Sigmoid colon (tissue), 7 donors: ENCODE measurements around the gene GTPBP3. TPM values are rescaled to one million over a fixed set of nuclear protein-coding genes. Genes with fewer than 3 reads are reported as not detected.

Source experiments
- DNase-seq: peaks from one replicate; pipeline ENCODE4 v3.0.0-alpha.2; 2019
- H3K27ac ChIP-seq, 4 donors: fragments of 200-600 bp; sonication (generic); one replicate each; pipeline ENCODE4 v1.5.1; 2016 to 2019; ENCODE audit warnings: mild to moderate bottlenecking in 1 of 4
- H3K27me3 ChIP-seq, 3 donors: fragments of 200-600 bp; sonication (generic); one replicate each; pipeline ENCODE4 v1.5.1; 2019; ENCODE audit warnings: mild to moderate bottlenecking in 1 of 3
- H3K36me3 ChIP-seq, 4 donors: fragments of 200-600 bp; sonication (generic); one replicate each; pipeline ENCODE4 v1.5.1; 2016 to 2019
- H3K4me1 ChIP-seq, 4 donors: fragments of 200-600 bp; sonication (generic); one replicate each; pipeline ENCODE4 v1.5.1; 2017 to 2019
- H3K4me3 ChIP-seq, 4 donors: fragments of 200-600 bp; sonication (generic); one replicate each; pipeline ENCODE4 v1.5.1; 2017 to 2019; ENCODE audit warnings: mild to moderate bottlenecking in 2 of 4, moderate library complexity in 1 of 4
- H3K9me3 ChIP-seq, 4 donors: fragments of 200-600 bp in 3 of 4; sonication (generic) in 3 of 4; one replicate each; pipeline versions ENCODE4 v1.5.1 to v1.6.1; 2013 to 2019
- CTCF ChIP-seq, 4 experiments: fragments of 450-650 bp in 3 of 4; fragments of 200-600 bp in 1 of 4; IDR thresholded peaks; one replicate each; pipeline ENCODE4 v1.5.1; 2016 to 2019; ENCODE audit warnings: antibody characterized with exemption in 4 of 4, mild to moderate bottlenecking in 3 of 4, moderate library complexity in 2 of 4
- EP300 ChIP-seq, 4 donors: sonication (generic); formaldehyde crosslinking; IDR thresholded peaks; one replicate each; pipeline ENCODE4 v1.6.1; 2017; ENCODE audit warnings: antibody characterized with exemption in 4 of 4
- POLR2A ChIP-seq, 2 donors: fragments of 450-650 bp; IDR thresholded peaks; one replicate each; pipeline ENCODE4 v1.6.1; 2016; ENCODE audit warnings: antibody characterized with exemption in 2 of 2, mild to moderate bottlenecking in 2 of 2, moderate library complexity in 2 of 2
- POLR2AphosphoS5 ChIP-seq, 4 donors: sonication (generic); formaldehyde crosslinking; IDR thresholded peaks; one replicate each; pipeline ENCODE4 v1.6.1; 2017; ENCODE audit warnings: antibody characterized with exemption in 4 of 4
- WGBS, 2 donors: extraction: QIAGEN DNeasy Blood & Tissue Kit; methylation state at CpG; one replicate each; pipeline ENCODE4 v1.1.7; 2013; 5-methylcytosine and 5-hydroxymethylcytosine counted together
- intact Hi-C: fragments of 100-400 bp; cut with DNase I; formaldehyde crosslinking; loops from one replicate; pipeline ENCODE4 v1.15.1; 2023
- polyA plus RNA-seq, 3 donors: library from polyadenylated mRNA; stranded (reverse); fragments of 200-250 nt; gene quantifications; one replicate each; pipeline ENCODE4 v1.2.3, GENCODE V29; 2013
- total RNA-seq, 4 donors: library from RNA; depleted of rRNA; stranded (reverse); fragments of >200 nt; gene quantifications; one replicate each; pipeline ENCODE4 v1.1.0, GENCODE V29; 2016
- donor health status: healthy with polysubstance abuse.
- donor health status: Bipolar disorder and iron deficiency.
- donor health status: healthy.

The GTPBP3 gene
- total and polyA plus RNA-seq, 7 donors = 3.7 to 22.2 (median 13.2) TPM

- DNase-seq = no peak
- H3K27ac ChIP-seq = peak overlapping the region; percentile 92 to 97 (median 94)
- WGBS, 2 donors = 17 to 29% methylated on average over 29 of the region's 29 CpGs
- H3K4me3 ChIP-seq = peak overlapping the region; percentile 60 to 98 (median 68)
- TF ChIP-seq POLR2A (IDR thresholded peaks at IDR 0.05) (no peak), CTCF (IDR thresholded peaks at IDR 0.05) (no peak), POLR2AphosphoS5 (IDR thresholded peaks at IDR 0.05) (no peak), EP300 (IDR thresholded peaks at IDR 0.05) (no peak)
- peaks cover 0 to 58% (median 51%) of the 10 kb centered on the region in 4 donors for H3K4me1 ChIP-seq
- H3K9me3 ChIP-seq = peaks cover 0 to 3% (median 0%) of the 10 kb centered on the region in 4 donors
- H3K27me3 ChIP-seq = no peaks in the 10 kb centered on the region
- peaks cover 0 to 22% (median 5%) of the 10 kb centered on the region in 4 donors for H3K36me3 ChIP-seq
- intact Hi-C loops = no loop called here
These were observed 34.8 kb upstream of the GTPBP3 start for GRCh38 chr19:17302391-17303166.

- intact Hi-C loops = no loop called here
- peak; percentile 99 for DNase-seq
- H3K4me3 ChIP-seq = peak within 1 kb of the TSS; percentile 60 to 98 (median 68)
- TF ChIP-seq POLR2A (IDR thresholded peaks at IDR 0.05) (peak; percentile 29 to 47), EP300 (IDR thresholded peaks at IDR 0.05) (no peak), POLR2AphosphoS5 (IDR thresholded peaks at IDR 0.05) (peak; percentile 43 to 81 (median 78)), CTCF (IDR thresholded peaks at IDR 0.05) (peak; percentile 75 to 91 (median 86))
- H3K9me3 ChIP-seq = peaks cover 0 to under 1% (median 0%) of the 10 kb centered on the region in 4 donors
- H3K36me3 ChIP-seq = peaks cover 0 to 16% (median 3%) of the 10 kb centered on the region in 4 donors
- WGBS, 2 donors = 2% methylated on average over 52 of the region's 52 CpGs
- H3K27me3 ChIP-seq = no peaks in the 10 kb centered on the region
- H3K27ac ChIP-seq = peak within 1 kb of the TSS; percentile 92 to 97 (median 94)
- H3K4me1 ChIP-seq = peaks cover 0 to 61% (median 51%) of the 10 kb centered on the region in 4 donors
These were observed 34.0 kb upstream of the GTPBP3 start, which contains the start of gene ABHD8 for GRCh38 chr19:17303167-17303939. ABHD8 (minus strand) TSS chr19:17303425; CDS start chr19:17301616, 1,809 bp downstream.

GRCh38 chr19:17303940-17304267 is 33.4 kb upstream of the GTPBP3 start:
- H3K9me3 ChIP-seq = no peaks in the 10 kb centered on the region

More at GRCh38 chr19:17303940-17304267, 33.4 kb upstream of the GTPBP3 start:
- H3K4me1 ChIP-seq = peaks cover 0 to 65% (median 55%) of the 10 kb centered on the region in 4 donors
- TF ChIP-seq EP300 (IDR thresholded peaks at IDR 0.05) (no peak), POLR2AphosphoS5 (IDR thresholded peaks at IDR 0.05) (no peak), CTCF (IDR thresholded peaks at IDR 0.05) (no peak), POLR2A (IDR thresholded peaks at IDR 0.05) (no peak)
- peak overlapping the region in 3 of 4 donors; percentile 60 to 98 (median 73) for H3K4me3 ChIP-seq
- intact Hi-C loops = loop anchor here (2.0 kb wide), 1 partner anchor 31 kb away; the partner anchor contains the start of gene ANO8
- no peaks in the 10 kb centered on the region for H3K27me3 ChIP-seq
- DNase-seq = no peak
- H3K36me3 ChIP-seq = peaks cover 0 to 11% (median 2%) of the 10 kb centered on the region in 4 donors
- WGBS, 2 donors = 63 to 81% methylated on average over 12 of the region's 12 CpGs
- H3K27ac ChIP-seq = peak overlapping the region; percentile 92 to 97 (median 94)
